Astrocyte (in vitro differentiated cells and primary cell): ENCODE results near the gene KRTAP10-2.

Experiments used
- CTCF ChIP-seq: IDR thresholded peaks from 2 replicates; pipeline ENCODE4 v1.5.1; 2011; ENCODE audit warnings: low read depth, mild to moderate bottlenecking, inconsistent platforms, low read length, moderate library complexity; ENCODE audit not compliant: insufficient read depth
- EZH2 ChIP-seq: IDR thresholded peaks from 2 replicates; pipeline ENCODE4 v1.6.1; 2012; ENCODE audit warnings: mild to moderate bottlenecking, low read length, inconsistent platforms; ENCODE audit not compliant: insufficient read depth

GRCh38 chr21:44556879-44557278 is 5.6 kb upstream of the KRTAP10-2 start:
- TF ChIP-seq CTCF = no peak
- no peak for TF ChIP-seq EZH2
